ENCODE results near the gene LMO2.

DNA sequence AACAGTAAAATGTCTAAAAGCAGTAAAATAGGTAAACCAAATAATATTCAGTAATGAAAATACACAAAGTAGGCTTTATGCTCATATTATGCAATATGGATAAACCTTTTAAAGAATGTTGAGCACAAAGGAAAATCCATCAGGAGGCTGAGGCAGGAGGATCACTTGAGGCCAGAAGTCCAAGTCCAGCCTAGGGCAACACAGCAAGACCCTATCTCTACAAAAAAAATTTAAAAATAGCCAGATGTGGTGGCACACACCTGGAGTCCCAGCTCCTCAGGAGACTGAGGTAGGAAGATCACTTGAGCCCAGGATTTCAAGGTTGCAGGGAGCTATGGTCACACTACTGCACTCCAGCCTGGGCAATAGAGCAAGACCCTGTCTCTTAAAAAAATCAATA lies 17.7 kb upstream of the LMO2 start:
- TF ChIP-seq, protein P1, sequence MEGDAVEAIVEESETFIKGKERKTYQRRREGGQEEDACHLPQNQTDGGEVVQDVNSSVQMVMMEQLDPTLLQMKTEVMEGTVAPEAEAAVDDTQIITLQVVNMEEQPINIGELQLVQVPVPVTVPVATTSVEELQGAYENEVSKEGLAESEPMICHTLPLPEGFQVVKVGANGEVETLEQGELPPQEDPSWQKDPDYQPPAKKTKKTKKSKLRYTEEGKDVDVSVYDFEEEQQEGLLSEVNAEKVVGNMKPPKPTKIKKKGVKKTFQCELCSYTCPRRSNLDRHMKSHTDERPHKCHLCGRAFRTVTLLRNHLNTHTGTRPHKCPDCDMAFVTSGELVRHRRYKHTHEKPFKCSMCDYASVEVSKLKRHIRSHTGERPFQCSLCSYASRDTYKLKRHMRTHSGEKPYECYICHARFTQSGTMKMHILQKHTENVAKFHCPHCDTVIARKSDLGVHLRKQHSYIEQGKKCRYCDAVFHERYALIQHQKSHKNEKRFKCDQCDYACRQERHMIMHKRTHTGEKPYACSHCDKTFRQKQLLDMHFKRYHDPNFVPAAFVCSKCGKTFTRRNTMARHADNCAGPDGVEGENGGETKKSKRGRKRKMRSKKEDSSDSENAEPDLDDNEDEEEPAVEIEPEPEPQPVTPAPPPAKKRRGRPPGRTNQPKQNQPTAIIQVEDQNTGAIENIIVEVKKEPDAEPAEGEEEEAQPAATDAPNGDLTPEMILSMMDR (IDR thresholded peaks at IDR 0.05; ENCODE audit: low read depth, low read length, missing input control): no peak
- TF ChIP-seq JUND (IDR thresholded peaks at IDR 0.05) (no peak), GABPA (IDR thresholded peaks at IDR 0.05 in 1 of 2, conservative IDR thresholded peaks at IDR 0.05 in 1 of 2) (no peak)

Measured in liver (tissue), 3 donors.